Urinary bladder (tissue), 4 donors: ENCODE data around the gene EPS15. TPM values are rescaled to one million over a fixed set of nuclear protein-coding genes. Genes with fewer than 3 reads are reported as not detected.
A peak's percentile ranks its signal among the peaks of the same experiment; 100 is the strongest.

Experiments
- DNase-seq: peaks from one replicate; pipeline ENCODE4 v3.0.0-alpha.2; 2015; ENCODE audit errors: extremely low spot score
- H3K27ac ChIP-seq: one replicate; pipeline ENCODE4 v1.5.1; 2013; ENCODE audit warnings: low read depth, mild to moderate bottlenecking, moderate library complexity
- H3K36me3 ChIP-seq: one replicate; pipeline ENCODE4 v1.6.1; 2013; ENCODE audit warnings: mild to moderate bottlenecking, moderate library complexity; ENCODE audit not compliant: insufficient read depth
- H3K4me1 ChIP-seq: one replicate; pipeline ENCODE4 v1.6.1; 2013; ENCODE audit warnings: mild to moderate bottlenecking, moderate library complexity; ENCODE audit not compliant: insufficient read depth
- H3K4me3 ChIP-seq: one replicate; pipeline ENCODE4 v1.5.1; 2013; ENCODE audit warnings: low read depth, low read length
- WGBS: extraction: QIAGEN DNeasy Blood & Tissue Kit; methylation state at CpG from one replicate; pipeline ENCODE4 v1.1.7; 2013; 5-methylcytosine and 5-hydroxymethylcytosine counted together
- polyA plus RNA-seq: library from polyadenylated mRNA; stranded (reverse); fragments of 200-250 nt; gene quantifications from one replicate; pipeline ENCODE4 v1.2.3, GENCODE V29; 2013
- total RNA-seq: library from RNA; depleted of rRNA; stranded (reverse); fragments of >200 nt; gene quantifications from one replicate; pipeline ENCODE4 v1.2.3, GENCODE V29; 2014
- donor health status: healthy with polysubstance abuse.
- donor health status: healthy.

EPS15 gene
- total and polyA plus RNA-seq, 2 donors, result 21.5 to 96.2 TPM

- H3K27ac ChIP-seq, result no peak overlapping the region
- no peaks in the 10 kb centered on the region for H3K4me1 ChIP-seq
- WGBS, result 89% methylated on average over 4 of the region's 4 CpGs
- H3K4me3 ChIP-seq, result no peak overlapping the region
- DNase-seq, result no peak
- H3K36me3 ChIP-seq, result no peaks in the 10 kb centered on the region
These were observed 202.3 kb downstream of the EPS15 start for GRCh38 chr1:51316846-51317120.

DNA sequence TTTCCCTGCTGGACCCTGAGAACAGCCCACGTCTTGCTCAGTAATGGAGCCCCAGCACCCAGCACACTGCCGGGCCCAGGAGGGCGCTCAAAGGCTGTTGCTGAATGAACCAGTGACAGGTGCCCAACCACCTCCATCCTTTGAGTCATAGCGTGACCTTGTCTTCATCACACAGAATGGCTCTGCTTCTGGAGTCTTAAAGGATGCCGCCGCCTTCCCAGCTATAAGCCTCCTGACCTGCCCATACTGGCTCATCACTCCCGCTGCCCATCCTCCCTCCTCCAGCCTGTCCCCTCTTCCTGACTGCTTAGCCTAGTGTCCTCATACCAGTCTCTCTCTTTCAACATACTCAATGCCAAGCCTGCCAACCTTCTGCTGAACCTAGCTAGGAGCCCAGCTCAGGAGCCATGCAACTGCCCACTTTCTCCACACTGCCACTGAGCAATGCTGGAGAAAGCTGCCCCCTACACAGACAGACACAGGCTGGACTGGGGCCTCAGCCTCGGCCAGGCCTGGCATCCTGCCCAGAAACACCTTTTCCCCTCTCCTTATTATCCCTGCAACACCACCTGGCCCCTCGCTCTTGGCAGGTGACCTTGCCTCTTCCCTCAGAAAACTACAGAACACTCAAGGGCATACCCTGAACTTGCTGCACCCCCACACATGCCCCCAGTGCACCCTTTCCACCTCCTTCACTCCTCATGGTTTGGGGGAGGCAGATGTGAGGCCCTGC is 202.8 kb downstream of the EPS15 start:
- Histone ChIP-seq H3K27ac (no peak overlapping the region), H3K4me1 (no peaks in the 10 kb centered on the region), H3K4me3 (no peak overlapping the region), H3K36me3 (no peaks in the 10 kb centered on the region)
- no peak for DNase-seq
- WGBS, result 86% methylated on average over 9 of the region's 9 CpGs

DNA sequence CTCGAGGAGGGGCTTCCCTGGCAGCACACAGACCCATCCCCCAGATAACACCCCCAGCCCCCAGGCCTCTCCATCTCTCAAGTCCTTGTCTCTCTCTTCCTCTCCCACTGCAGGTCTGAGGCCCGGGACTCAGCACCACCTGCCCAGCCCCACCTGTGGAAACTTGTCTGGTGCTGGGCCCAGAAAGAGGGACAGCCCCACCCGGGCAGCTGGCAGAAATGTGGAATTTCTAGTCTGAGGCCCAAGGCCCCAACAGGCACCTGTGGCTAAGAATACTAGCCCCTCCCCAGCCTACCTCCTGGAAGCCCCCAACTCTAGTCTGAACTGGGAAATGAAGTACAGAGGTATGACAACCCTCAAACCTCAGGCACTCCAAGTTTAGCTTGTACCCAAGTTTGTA is 204.1 kb downstream of the EPS15 start:
- Histone ChIP-seq H3K36me3 (no peaks in the 10 kb centered on the region), H3K4me1 (no peaks in the 10 kb centered on the region), H3K27ac (no peak overlapping the region), H3K4me3 (no peak overlapping the region)
- 79% methylated on average over 3 of the region's 3 CpGs for WGBS
- DNase-seq, result no peak

GRCh38 chr1:51313961-51314777 is 204.9 kb downstream of the EPS15 start:
- Histone ChIP-seq H3K27ac (peak overlapping the region; percentile 23), H3K36me3 (no peaks in the 10 kb centered on the region), H3K4me3 (no peak overlapping the region), H3K4me1 (no peaks in the 10 kb centered on the region)
- WGBS, result 69% methylated on average over 12 of the region's 12 CpGs
- peak; percentile 70 for DNase-seq

- WGBS, result 91% methylated on average over 5 of the region's 5 CpGs
These were observed 205.7 kb downstream of the EPS15 start for GRCh38 chr1:51313268-51313852.

GRCh38 chr1:51312718-51313117 is 206.3 kb downstream of the EPS15 start:
- WGBS, result 79% methylated on average over 4 of the region's 4 CpGs
- Histone ChIP-seq H3K36me3 (no peaks in the 10 kb centered on the region), H3K4me3 (no peak overlapping the region), H3K4me1 (no peaks in the 10 kb centered on the region), H3K27ac (no peak overlapping the region)
- no peak for DNase-seq

More at GRCh38 chr1:51313268-51313852, 205.7 kb downstream of the EPS15 start:
- DNase-seq, result no peak
- Histone ChIP-seq H3K36me3 (no peaks in the 10 kb centered on the region), H3K4me1 (no peaks in the 10 kb centered on the region), H3K27ac (no peak overlapping the region), H3K4me3 (no peak overlapping the region)

DNA sequence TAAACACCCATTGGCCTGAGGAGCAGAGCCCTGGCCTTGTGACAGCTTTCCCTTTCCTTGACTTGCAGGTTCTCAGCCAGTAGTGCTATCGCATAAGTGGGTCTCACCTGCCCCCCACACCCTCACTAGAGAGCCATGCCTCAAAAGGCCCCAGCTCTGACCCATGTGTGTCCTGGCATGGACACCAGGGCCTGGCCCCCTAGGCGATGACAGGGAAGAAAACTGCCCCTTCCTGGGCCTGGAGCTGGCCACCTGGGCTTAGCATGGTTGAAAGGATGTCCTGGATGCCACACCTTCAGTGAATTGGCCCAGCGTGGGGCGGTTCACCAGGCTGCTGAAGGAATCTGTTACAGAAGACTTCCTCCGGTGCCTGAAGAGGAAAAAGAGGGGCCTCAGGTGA is 207.2 kb downstream of the EPS15 start:
- Histone ChIP-seq H3K4me1 (no peaks in the 10 kb centered on the region), H3K36me3 (no peaks in the 10 kb centered on the region), H3K27ac (no peak overlapping the region), H3K4me3 (no peak overlapping the region)
- WGBS, result 97% methylated on average over 5 of the region's 5 CpGs
- no peak for DNase-seq

DNA sequence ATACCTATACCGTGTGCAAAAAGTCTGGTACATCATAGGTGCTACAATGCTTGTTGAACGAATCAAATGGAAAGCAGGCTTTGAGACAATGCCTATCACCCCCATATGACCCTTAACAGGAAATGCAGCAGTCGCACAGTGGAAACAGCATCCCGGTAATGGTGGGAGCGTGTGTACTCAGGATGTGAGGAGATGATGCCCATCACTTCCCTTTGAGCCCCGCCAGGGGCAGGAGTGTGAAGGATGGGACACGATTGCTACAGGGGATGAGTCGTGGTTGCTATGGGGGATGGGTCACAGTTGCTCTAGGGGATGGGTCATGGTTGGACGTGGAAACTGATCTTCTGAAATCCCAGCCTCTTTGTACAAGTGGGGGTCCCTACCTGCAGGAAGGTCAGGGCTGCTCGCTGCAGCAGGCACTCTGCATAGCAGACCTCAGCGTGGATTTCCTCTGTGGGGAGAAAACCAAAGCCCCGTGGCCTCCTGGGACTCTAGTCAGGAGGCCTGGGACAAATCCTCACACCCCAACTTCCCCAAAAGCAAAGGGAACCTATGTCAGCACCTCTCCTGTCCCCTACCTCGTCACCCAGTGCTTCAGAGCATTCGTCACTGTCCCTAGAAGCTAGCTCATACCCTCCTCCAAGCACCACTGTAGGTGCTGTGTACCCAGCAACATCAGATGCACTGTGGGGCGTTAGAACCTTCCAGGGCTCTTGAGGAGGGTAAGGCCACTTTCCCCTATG is 208.0 kb downstream of the EPS15 start:
- H3K4me1 ChIP-seq, result no peaks in the 10 kb centered on the region
- no peak overlapping the region for H3K27ac ChIP-seq
- WGBS, result 62% methylated on average over 15 of the region's 15 CpGs
- H3K36me3 ChIP-seq, result no peaks in the 10 kb centered on the region
- DNase-seq, result no peak
- H3K4me3 ChIP-seq, result no peak overlapping the region

- 90% methylated on average over 8 of the region's 8 CpGs for WGBS
- H3K36me3 ChIP-seq, result no peaks in the 10 kb centered on the region
- no peak for DNase-seq
These were observed 209.8 kb downstream of the EPS15 start for GRCh38 chr1:51309291-51309690.

DNA sequence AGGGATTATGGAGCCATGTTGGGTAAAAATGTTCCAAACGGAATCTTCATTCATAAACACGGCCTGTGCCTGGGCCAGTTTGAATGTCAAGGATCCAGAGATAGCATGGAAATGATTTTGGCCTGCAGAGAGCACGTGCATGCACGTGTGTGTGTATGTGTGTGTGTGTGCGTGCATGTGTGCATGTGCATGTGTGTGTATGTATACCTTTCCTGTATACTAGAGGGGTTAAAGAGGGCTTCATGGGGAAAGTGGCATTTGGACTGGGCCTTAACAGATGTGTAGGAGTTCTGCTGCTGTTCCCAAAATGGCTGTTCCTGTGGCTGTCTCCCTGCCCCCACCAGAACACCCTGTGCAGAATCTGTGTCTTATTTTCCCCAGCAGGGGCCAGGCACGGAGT is 210.4 kb downstream of the EPS15 start:
- H3K4me3 ChIP-seq, result no peak overlapping the region
- DNase-seq, result no peak
- no peaks in the 10 kb centered on the region for H3K4me1 ChIP-seq
- no peak overlapping the region for H3K27ac ChIP-seq
- WGBS, result 91% methylated on average over 6 of the region's 6 CpGs
- no peaks in the 10 kb centered on the region for H3K36me3 ChIP-seq

More at GRCh38 chr1:51309291-51309690, 209.8 kb downstream of the EPS15 start:
- Histone ChIP-seq H3K4me1 (no peaks in the 10 kb centered on the region), H3K4me3 (no peak overlapping the region), H3K27ac (no peak overlapping the region)

- no peaks in the 10 kb centered on the region for H3K36me3 ChIP-seq
- no peak overlapping the region for H3K27ac ChIP-seq
- no peak overlapping the region for H3K4me3 ChIP-seq
- no peak for DNase-seq
- no peaks in the 10 kb centered on the region for H3K4me1 ChIP-seq
- WGBS, result 93% methylated on average over 5 of the region's 5 CpGs
These were observed 212.1 kb downstream of the EPS15 start for GRCh38 chr1:51306950-51307349.

GRCh38 chr1:51305371-51305823 is 213.7 kb downstream of the EPS15 start:
- no peaks in the 10 kb centered on the region for H3K36me3 ChIP-seq
- DNase-seq, result no peak
- H3K4me3 ChIP-seq, result no peak overlapping the region
- 64% methylated on average over 4 of the region's 4 CpGs for WGBS
- no peaks in the 10 kb centered on the region for H3K4me1 ChIP-seq
- no peak overlapping the region for H3K27ac ChIP-seq

DNA sequence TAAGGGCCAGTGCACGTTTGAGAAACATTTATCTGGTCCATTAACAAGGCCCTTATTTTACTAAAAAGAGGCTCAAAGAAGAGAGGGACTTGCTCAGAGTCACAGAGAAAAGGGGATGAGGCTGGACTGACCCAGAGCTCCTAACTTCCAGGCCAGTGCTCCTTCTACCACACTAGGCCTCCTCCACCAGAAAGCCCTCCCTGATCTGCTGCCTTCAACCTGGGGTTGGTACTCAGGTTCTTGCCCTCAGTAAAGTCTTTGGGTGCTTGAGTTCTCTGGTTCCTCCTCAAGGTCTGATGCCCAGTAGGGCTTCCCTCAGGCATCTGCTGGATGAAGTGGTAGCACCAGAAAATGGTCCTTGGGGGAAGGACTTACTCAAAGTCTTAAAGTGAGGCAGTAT is 214.7 kb downstream of the EPS15 start:
- no peak overlapping the region for H3K27ac ChIP-seq
- no peaks in the 10 kb centered on the region for H3K36me3 ChIP-seq
- H3K4me1 ChIP-seq, result no peaks in the 10 kb centered on the region
- no peak overlapping the region for H3K4me3 ChIP-seq
- 54% methylated on average over 1 of the region's 1 CpG for WGBS
- DNase-seq, result no peak
